Stomach (tissue), 4 donors: Measurements from ENCODE around the gene GATA6.

ENCODE experiments used
- CTCF ChIP-seq, 7 experiments: fragments of 450-650 bp in 4 of 7; fragments of 200-600 bp in 3 of 7; sonication (generic) in 3 of 7; IDR thresholded peaks; one replicate each; pipeline ENCODE4 v1.5.1; 2016 to 2019; ENCODE audit warnings: antibody characterized with exemption in 7 of 7, control low read depth in 2 of 7, mild to moderate bottlenecking in 1 of 7
- POLR2A ChIP-seq, 4 donors: fragments of 450-650 bp; IDR thresholded peaks; one replicate each; pipeline ENCODE4 v1.6.1; 2016; ENCODE audit warnings: antibody characterized with exemption in 4 of 4, control low read depth in 2 of 4, mild to moderate bottlenecking in 1 of 4, moderate library complexity in 1 of 4

GRCh38 chr18:22179174-22179573 lies 9.8 kb downstream of the GATA6 start:
- no peak for TF ChIP-seq CTCF (IDR thresholded peaks at IDR 0.05)
- no peak for TF ChIP-seq POLR2A (IDR thresholded peaks at IDR 0.05)
